Measurements from ENCODE around the gene TRAF3IP3.

The TRAF3IP3 gene

GRCh38 chr1:209800984-209801834 is 45.4 kb downstream of the TRAF3IP3 start:
- DNase-seq (ENCODE audit: low read depth) = no peak

DNA sequence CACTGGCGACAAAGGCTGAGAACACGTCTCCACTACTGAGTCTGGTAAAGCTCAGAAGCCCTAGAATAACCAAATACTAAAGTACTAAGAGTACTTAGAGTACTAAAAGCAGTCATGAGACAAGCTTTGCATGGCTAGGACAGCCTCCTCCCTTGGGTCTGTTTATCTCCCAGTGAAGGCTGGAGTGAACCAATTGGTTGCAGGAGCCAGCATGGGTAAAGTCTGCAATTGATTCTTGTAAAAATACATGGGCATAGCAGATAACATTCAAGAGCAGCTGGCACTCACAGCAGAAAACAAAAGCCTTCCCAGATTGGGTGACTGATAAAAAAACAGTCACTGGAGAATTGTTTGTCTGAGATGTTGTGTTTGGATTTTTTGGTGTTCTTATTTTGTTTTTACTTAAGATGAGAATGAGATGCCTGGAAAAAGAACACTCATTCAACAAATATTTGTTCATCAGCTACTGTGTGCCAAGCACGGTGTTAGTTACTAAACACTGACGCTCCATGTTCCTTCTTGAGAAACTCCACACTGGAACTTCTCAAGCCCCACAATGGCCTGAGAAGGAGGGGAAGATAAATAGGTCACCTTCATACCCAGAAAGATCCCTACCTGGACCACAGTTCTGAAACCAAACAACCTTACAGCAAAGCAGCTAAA is 46.4 kb downstream of the TRAF3IP3 start:
- no peak for DNase-seq (ENCODE audit: low read depth)

DNA sequence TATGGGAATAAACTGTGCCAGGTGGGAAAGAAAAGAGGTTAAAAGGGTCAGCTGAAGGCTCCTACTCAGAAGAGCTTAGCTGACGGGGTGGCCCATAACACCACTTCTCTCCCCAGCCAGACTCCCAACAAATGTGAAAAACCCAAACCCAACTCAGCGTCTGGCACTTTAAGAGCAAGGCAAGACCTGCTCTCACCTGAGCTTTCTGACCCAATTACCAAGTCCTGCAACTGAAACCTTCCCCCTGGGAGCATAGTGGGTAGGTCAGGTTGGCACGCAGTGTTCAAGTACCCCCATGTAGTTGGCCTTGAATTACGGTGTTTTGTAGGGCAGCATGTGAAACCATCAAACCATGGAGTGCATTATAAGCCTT is 46.9 kb downstream of the TRAF3IP3 start:
- no peak for DNase-seq (ENCODE audit: low read depth)

DNA sequence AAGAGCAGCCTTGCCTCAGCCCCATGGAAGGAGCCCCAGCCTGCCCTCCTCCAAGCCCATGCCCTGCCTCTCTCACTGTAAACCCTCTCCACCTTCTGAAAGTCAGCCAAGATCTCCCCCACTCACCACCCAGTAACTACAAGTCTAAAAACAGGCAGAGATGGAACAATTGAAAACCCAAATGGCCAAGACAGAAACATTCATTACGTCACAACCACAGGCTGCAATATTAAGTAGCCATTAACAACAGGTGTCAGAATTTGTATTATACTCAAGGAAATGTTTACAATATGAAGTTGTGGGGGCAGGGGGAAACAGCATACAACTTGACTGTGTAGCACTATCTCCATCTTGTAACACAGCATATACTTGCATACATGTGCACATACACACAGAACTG is 47.7 kb downstream of the TRAF3IP3 start:
- no peak for DNase-seq (ENCODE audit: low read depth)

- DNase-seq (ENCODE audit: low read depth) = no peak
These were observed 49.5 kb downstream of the TRAF3IP3 start for GRCh38 chr1:209805341-209805781.

DNA sequence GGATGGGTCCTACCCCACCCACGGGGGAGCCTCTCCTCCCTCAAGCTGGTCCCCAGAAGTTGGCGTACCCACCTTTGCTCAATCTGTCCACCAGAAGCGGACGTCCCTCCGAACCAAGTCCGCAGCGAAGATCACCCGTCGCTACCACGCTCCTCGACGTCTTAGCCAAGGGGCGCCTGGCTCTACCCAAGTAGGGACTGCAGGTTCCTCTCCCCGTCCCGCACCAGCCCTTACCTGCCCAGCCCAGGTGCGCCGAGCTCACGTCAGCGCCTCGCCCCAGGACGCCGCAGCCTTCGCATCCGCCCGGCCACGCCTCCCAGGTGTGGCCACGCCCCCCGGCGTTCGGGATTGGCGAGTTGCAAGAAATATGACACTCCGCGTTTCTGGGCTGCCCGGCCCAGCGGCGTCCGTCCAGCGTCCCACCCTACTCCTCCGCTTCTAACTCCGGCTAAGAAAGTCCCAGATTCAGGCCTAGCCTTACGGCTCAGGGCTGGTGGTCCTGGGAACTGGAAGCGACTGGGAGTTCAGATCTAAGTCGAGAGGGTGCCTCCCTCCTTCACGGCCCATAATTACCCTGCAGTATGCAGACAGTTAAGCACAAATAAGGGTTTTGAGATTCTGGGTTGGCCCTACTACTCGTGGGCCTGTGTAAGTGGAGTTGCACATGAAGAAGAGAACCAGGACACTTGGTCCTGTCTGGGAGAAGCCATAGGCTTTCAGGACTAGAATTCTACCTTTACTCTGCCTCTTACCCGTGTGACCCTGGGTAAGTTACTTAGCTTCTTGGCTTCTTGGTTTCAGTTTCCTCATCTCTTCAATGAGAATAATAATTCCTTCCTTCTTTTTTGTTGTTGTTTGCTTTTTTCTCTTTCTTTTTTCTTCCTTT is 50.3 kb downstream of the TRAF3IP3 start, which contains the start of gene IRF6:
IRF6 (minus strand) TSS at position 268 of the 886 bp plus-strand sequence. CDS start 4,729 bp downstream, outside the sequence.
- DNase-seq (ENCODE audit: low read depth) = peak; percentile 60

DNA sequence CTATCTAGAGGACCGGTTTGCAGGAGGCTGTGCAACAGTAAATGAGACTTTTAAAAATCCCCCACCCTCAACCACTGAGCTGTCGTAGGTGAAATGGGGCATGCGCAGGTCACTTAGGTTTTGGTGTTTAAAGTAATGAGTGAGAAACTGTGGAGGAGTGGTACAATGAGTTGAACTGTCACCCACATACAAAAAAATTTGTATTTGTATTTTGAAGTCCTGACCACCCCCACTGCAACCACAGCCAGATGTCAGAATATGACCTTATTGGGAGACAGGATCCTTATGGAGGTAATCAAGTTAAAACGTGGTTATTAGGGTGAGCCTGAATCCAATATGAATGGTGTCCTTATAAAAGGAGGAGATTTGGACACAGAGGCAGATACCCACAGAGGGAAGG is 51.7 kb downstream of the TRAF3IP3 start:
- DNase-seq (ENCODE audit: low read depth) = no peak

DNA sequence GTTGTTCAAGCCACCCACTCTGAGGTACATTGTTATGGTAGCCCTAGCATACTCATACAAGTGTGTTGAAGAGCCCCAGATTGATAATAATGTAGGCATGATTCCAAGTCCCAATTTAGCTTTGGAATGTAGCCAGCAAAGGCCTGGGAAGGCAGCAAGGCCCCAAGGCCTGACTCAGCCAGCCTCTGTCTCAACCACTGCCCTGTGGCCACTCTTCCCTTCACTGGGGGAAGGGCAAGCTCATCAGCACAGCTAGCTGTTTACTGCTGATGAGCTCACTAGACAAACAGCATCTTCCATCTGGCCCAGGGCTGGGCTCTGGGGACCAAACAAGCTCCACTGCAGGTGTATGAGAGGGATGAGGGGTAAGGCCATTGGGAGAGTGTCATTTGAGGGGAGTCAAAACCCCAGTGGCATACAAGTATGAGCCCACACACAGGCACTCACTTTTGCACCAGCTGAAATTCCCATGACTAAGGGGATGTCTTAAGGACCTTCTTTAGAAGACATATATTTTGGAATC is 52.3 kb downstream of the TRAF3IP3 start:
- no peak for DNase-seq (ENCODE audit: low read depth)

DNA sequence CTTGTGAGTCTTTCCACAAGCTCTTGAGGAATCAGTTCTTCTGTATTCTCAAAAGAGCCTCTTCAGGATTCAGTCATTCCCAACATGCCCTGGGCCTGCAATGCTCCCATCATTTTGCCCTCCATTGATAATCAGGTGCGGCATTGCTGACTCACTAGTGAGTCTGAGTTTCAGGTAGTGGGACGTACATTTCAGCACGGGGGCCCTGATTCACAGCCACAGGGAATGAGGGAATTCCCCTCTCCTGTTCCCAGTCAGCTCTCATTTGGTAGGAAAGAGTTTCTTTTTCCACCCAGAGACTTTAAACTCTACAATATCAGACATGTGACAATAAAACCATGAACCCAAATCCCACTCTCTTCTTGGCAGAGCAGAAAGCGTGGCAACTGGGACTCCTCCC is 53.8 kb downstream of the TRAF3IP3 start:
- DNase-seq (ENCODE audit: low read depth) = no peak

GRCh38 chr1:209810783-209811182 is 54.9 kb downstream of the TRAF3IP3 start:
- DNase-seq (ENCODE audit: low read depth) = no peak

- DNase-seq (ENCODE audit: low read depth) = no peak
These were observed 58.0 kb downstream of the TRAF3IP3 start for GRCh38 chr1:209813902-209814301.

DNA sequence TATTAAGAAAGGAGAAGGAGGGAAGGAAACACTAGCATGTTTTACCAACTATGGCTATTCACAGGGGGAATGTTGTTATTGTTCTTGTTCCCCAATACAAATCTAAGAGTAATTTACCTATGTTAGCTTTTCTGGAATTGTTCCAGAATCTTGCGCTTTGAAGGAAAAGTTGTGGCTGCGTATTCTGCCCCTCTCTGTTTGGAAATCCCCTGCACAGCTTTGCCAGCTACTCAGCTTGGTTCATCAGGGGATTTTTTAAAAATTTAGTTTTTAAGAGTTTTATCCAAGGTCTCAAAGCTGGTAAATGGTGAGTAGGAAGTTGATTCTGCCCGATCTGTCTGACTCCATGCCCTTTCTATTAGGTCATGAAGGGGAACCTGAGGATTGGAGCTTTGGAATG is 59.6 kb downstream of the TRAF3IP3 start:
- no peak for DNase-seq (ENCODE audit: low read depth)

DNA sequence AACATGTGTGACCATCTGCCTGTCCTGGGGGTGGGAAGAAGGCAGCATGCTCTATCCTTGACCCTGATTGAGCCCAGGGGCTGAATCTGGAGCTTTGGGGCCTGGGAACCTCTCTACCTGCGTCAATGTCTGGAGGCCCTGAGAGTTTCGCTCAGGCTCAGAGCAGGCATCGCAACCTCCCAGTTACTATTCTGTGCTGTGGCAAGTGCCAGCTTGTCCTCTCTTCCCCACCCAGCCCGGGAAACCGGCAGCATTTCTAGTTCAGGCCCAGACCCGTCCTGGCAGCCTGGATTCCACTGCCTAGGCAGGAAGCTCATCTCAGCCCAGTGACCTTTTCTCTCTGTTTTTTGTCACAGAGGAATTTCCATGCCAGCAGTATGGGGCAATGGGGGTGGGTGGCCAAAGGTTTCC is 60.1 kb downstream of the TRAF3IP3 start:
- no peak for DNase-seq (ENCODE audit: low read depth)

GRCh38 chr1:209816923-209817322 is 61.1 kb downstream of the TRAF3IP3 start:
- DNase-seq (ENCODE audit: low read depth) = no peak

- no peak for DNase-seq (ENCODE audit: low read depth)
These were observed 61.8 kb downstream of the TRAF3IP3 start for GRCh38 chr1:209817691-209818090.

GRCh38 chr1:209819058-209819457 is 63.2 kb downstream of the TRAF3IP3 start:
- no peak for DNase-seq (ENCODE audit: low read depth)

DNA sequence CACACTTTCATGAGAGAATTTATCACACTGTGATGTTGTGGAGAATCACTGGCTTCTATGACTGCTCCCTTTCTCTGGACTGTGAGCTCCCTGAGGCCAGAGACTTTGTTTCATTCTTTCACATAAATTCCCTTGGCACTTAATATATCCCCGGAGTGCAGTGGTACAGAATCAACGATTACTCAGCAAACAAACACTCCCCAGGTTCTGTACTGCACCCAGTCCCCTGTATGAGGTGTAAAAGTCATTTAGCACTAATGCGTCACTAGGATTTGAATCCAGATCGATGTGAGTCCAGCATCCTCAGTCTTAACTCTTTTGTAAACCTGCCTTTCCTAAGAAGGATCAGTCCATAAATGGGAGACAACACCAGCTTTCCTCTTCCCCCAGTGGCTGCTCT is 65.1 kb downstream of the TRAF3IP3 start:
- DNase-seq (ENCODE audit: low read depth) = no peak

DNA sequence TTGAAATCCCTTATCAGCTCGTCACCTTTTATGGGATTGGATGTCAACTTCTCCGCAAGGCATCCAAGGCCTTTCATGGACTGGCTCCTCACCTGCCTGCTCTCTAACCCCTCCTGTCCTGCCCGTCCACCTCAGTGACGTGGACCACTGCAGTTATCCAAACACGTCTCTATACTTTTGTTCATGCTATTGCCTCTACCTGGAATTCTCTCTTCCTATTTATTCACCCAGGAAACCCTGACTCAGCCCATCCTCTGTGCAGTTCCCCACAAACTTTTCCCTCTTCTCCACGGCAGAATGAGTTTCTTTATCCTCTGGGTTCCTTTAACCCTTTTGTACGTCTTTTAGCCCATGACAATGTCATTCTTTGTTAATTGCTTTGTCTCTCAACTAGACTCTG is 66.9 kb downstream of the TRAF3IP3 start:
- no peak for DNase-seq (ENCODE audit: low read depth)

DNA sequence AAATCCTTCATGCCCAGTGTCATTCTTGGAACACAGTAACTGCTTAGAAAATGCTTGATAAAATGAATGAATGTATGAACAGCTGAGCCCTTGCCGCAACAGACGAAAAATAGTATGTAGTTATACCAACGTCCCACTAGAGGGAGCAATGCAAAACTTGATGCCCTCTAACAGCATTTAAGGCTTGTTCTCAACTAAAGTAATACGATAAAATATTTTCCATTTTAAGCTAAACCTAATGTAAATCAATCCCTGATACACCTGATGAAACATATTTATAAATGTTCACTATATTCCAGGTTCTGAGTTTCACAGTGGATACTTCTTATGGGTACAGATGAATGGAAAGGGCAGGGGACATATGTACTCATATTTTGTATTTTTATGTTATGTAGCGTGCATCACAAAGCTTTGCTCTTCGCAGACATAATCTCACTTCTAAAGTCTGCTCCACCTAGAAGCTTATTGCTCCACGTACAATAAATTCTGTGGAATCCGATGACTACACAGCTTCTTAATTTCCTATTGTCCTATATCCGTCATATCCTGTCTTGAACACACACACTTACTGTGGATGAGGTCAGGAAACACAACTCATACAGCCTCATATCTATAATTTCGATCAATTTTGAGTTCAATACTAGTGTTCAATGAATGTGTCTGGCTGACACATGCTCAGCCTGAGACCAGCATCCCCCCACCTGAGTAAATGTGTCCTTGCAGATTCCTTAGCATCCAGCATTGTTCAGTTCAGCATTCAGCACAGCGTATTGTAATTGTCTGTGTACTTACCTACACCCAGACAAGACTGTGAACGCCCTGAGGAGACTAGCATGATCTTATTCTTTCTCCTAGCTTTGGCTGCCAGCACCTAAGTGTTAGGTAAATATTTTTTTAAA is 67.5 kb downstream of the TRAF3IP3 start:
- no peak for DNase-seq (ENCODE audit: low read depth)

- DNase-seq (ENCODE audit: low read depth) = no peak
These were observed 70.0 kb downstream of the TRAF3IP3 start for GRCh38 chr1:209825591-209826434.

All from T-helper 22 cell (primary cell).